PC-3 (cell line): ENCODE results near the gene SETBP1.

Experiments
- EZH2 ChIP-seq: fragments of 300-600 bp; sonication (generic); IDR thresholded peaks from one replicate; pipeline ENCODE4 v1.6.1; 2017; ENCODE audit warnings: antibody characterized with exemption, mild to moderate bottlenecking, low read length; ENCODE audit not compliant: unreplicated experiment
- EZH2phosphoT487 ChIP-seq: fragments of 300-600 bp; sonication (generic); IDR thresholded peaks from 2 replicates; pipeline ENCODE4 v1.6.1; 2018; ENCODE audit warnings: mild to moderate bottlenecking, antibody characterized with exemption, low read length, borderline replicate concordance
- TF ChIP-seq, protein P1 (sequence below): fragments of 300-600 bp; sonication (generic); conservative IDR thresholded peaks from 2 replicates; pipeline ENCODE4 v1.5.1; 2017; ENCODE audit warnings: antibody characterized with exemption, low read depth, mild to moderate bottlenecking, low read length

DNA sequence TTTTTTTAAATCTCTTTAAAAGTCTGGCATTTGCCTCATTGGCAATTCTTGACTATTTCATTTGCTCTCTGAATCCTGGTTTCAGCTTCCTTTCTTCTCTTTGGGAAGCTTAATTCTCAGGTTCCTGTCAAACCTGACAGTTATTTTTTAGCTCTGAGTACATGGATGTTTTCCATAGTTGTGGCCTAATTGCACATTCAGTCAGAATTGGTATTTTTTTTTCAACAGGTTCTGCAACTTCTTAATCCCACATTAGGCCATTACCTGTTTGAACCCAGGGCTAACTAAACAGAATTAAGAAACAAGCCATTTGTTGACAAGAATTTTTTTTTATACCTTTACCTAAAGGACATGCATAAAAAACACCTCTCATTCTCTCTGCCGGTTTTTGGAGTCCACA is 338.8 kb downstream of the SETBP1 start:
- TF ChIP-seq, protein P1, sequence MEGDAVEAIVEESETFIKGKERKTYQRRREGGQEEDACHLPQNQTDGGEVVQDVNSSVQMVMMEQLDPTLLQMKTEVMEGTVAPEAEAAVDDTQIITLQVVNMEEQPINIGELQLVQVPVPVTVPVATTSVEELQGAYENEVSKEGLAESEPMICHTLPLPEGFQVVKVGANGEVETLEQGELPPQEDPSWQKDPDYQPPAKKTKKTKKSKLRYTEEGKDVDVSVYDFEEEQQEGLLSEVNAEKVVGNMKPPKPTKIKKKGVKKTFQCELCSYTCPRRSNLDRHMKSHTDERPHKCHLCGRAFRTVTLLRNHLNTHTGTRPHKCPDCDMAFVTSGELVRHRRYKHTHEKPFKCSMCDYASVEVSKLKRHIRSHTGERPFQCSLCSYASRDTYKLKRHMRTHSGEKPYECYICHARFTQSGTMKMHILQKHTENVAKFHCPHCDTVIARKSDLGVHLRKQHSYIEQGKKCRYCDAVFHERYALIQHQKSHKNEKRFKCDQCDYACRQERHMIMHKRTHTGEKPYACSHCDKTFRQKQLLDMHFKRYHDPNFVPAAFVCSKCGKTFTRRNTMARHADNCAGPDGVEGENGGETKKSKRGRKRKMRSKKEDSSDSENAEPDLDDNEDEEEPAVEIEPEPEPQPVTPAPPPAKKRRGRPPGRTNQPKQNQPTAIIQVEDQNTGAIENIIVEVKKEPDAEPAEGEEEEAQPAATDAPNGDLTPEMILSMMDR: no peak
- TF ChIP-seq EZH2 (no peak), EZH2phosphoT487 (no peak)
